Osteoblast (primary cell): ENCODE data around the gene MPPED2. TPM values are rescaled to one million over a fixed set of nuclear protein-coding genes. Genes with fewer than 3 reads are reported as not detected.

Source experiments
- DNase-seq: peaks from one replicate; pipeline ENCODE4 v3.0.0; 2011; ENCODE audit warnings: low spot score, mixed read lengths; ENCODE audit not compliant: insufficient read length; ENCODE audit errors: missing footprints
- H2AFZ ChIP-seq: 2 replicates; pipeline ENCODE4 v1.6.0; 2011; ENCODE audit warnings: mild to moderate bottlenecking, low read length
- H3K27ac ChIP-seq: 2 replicates; pipeline ENCODE4 v1.5.1; 2011; ENCODE audit warnings: mild to moderate bottlenecking, low read depth, low read length, moderate library complexity
- H3K27me3 ChIP-seq: 2 replicates; pipeline ENCODE4 v1.6.0; 2012; ENCODE audit warnings: mild to moderate bottlenecking, control low read depth, inconsistent platforms, low read length, moderate library complexity; ENCODE audit not compliant: insufficient read depth
- H3K36me3 ChIP-seq: 2 replicates; pipeline ENCODE4 v1.5.1; 2011; ENCODE audit warnings: mild to moderate bottlenecking, low read length, control low read depth, moderate library complexity; ENCODE audit not compliant: insufficient read depth
- H3K4me1 ChIP-seq: 2 replicates; pipeline ENCODE4 v1.5.1; 2011; ENCODE audit warnings: mild to moderate bottlenecking, low read length, control low read depth, moderate library complexity; ENCODE audit not compliant: insufficient read depth
- H3K4me2 ChIP-seq: 2 replicates; pipeline ENCODE4 v1.6.0; 2011; ENCODE audit warnings: mild to moderate bottlenecking, low read length; ENCODE audit not compliant: insufficient read depth
- H3K4me3 ChIP-seq: fragments of 200-600 bp; sonication (generic); 3 replicates; pipeline ENCODE4 v1.5.1; 2012; ENCODE audit warnings: mild to moderate bottlenecking, low read length, inconsistent platforms; ENCODE audit not compliant: insufficient read depth
- H3K79me2 ChIP-seq: 2 replicates; pipeline ENCODE4 v1.6.0; 2012; ENCODE audit warnings: mild to moderate bottlenecking, low read length, control low read depth, inconsistent platforms; ENCODE audit not compliant: insufficient read depth
- H3K9me3 ChIP-seq: 2 replicates; pipeline ENCODE4 v1.5.1; 2011; ENCODE audit warnings: low read depth, low read length, control low read depth
- H4K20me1 ChIP-seq: 2 replicates; pipeline ENCODE4 v1.6.0; 2012; ENCODE audit warnings: mild to moderate bottlenecking, low read length, control low read depth; ENCODE audit not compliant: insufficient read depth
- CTCF ChIP-seq: IDR thresholded peaks from 2 replicates; pipeline ENCODE4 v1.5.1; 2011; ENCODE audit warnings: mild to moderate bottlenecking, low read depth, low read length, moderate library complexity; ENCODE audit errors: extremely low read depth
- total RNA-seq: library from RNA; depleted of rRNA; stranded (reverse); fragments of >200 nt; gene quantifications from 2 replicates; pipeline ENCODE4 v1.2.3, GENCODE V29; 2012

Gene MPPED2
- total RNA-seq, 1 donor, result 2.2 TPM

DNA sequence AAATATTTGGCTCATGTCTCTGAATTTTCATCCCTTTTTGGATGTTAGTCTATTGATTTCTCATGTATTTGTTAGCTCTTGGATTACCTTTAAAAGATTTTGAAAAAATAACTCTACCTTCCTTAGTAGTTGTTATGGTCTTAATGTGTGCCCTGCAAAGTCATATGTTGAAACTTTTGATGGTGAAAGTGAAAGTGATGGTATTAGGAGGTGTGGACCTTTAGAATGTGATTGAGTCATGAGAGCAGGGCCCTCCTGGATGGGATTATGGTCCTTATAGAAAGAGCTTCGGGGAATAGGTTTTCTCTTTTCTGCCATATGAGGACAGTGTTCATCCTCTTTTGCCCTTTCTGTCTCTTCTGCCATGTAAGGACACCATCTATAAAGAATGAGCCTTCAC lies 33.6 kb upstream of the MPPED2 start:
- no peaks in the 10 kb centered on the region for H3K36me3 ChIP-seq
- no peaks in the 10 kb centered on the region for H4K20me1 ChIP-seq
- no peak overlapping the region for H3K4me2 ChIP-seq
- no peak overlapping the region for H3K4me3 ChIP-seq
- no peak for TF ChIP-seq CTCF
- H3K27ac ChIP-seq, result no peak overlapping the region
- H3K9me3 ChIP-seq, result no peaks in the 10 kb centered on the region
- H3K27me3 ChIP-seq, result no peaks in the 10 kb centered on the region
- DNase-seq, result no peak
- H3K79me2 ChIP-seq, result no peaks in the 10 kb centered on the region
- H2AFZ ChIP-seq, result no peak overlapping the region
- no peaks in the 10 kb centered on the region for H3K4me1 ChIP-seq

GRCh38 chr11:30617762-30618161 lies 31.6 kb upstream of the MPPED2 start:
- H3K4me1 ChIP-seq, result no peaks in the 10 kb centered on the region
- H3K4me2 ChIP-seq, result no peak overlapping the region
- no peak overlapping the region for H3K4me3 ChIP-seq
- no peaks in the 10 kb centered on the region for H3K27me3 ChIP-seq
- no peak overlapping the region for H3K27ac ChIP-seq
- no peaks in the 10 kb centered on the region for H4K20me1 ChIP-seq
- H3K9me3 ChIP-seq, result no peaks in the 10 kb centered on the region
- DNase-seq, result no peak
- H3K79me2 ChIP-seq, result no peaks in the 10 kb centered on the region
- no peak overlapping the region for H2AFZ ChIP-seq
- H3K36me3 ChIP-seq, result no peaks in the 10 kb centered on the region
- TF ChIP-seq CTCF, result no peak

GRCh38 chr11:30610628-30611027 lies 24.5 kb upstream of the MPPED2 start:
- no peak for TF ChIP-seq CTCF
- H3K79me2 ChIP-seq, result no peaks in the 10 kb centered on the region

GRCh38 chr11:30608534-30608933 lies 22.4 kb upstream of the MPPED2 start:
- Histone ChIP-seq H3K9me3 (no peaks in the 10 kb centered on the region), H3K27me3 (no peaks in the 10 kb centered on the region), H3K4me2 (no peak overlapping the region), H3K4me1 (no peaks in the 10 kb centered on the region), H4K20me1 (no peaks in the 10 kb centered on the region), H3K36me3 (no peaks in the 10 kb centered on the region), H3K27ac (no peak overlapping the region), H2AFZ (no peak overlapping the region), H3K79me2 (no peaks in the 10 kb centered on the region), H3K4me3 (no peak overlapping the region)
- DNase-seq, result no peak
- TF ChIP-seq CTCF, result no peak

More at GRCh38 chr11:30610628-30611027, 24.5 kb upstream of the MPPED2 start:
- DNase-seq, result no peak
- Histone ChIP-seq H2AFZ (no peak overlapping the region), H4K20me1 (no peaks in the 10 kb centered on the region), H3K4me3 (no peak overlapping the region), H3K9me3 (no peaks in the 10 kb centered on the region), H3K27ac (no peak overlapping the region), H3K4me2 (no peak overlapping the region), H3K4me1 (no peaks in the 10 kb centered on the region), H3K36me3 (no peaks in the 10 kb centered on the region), H3K27me3 (no peaks in the 10 kb centered on the region)
